ENCODE data around the gene SMIM45.
A peak's percentile ranks its signal among the peaks of the same experiment; 100 is the strongest.

The SMIM45 gene

DNA sequence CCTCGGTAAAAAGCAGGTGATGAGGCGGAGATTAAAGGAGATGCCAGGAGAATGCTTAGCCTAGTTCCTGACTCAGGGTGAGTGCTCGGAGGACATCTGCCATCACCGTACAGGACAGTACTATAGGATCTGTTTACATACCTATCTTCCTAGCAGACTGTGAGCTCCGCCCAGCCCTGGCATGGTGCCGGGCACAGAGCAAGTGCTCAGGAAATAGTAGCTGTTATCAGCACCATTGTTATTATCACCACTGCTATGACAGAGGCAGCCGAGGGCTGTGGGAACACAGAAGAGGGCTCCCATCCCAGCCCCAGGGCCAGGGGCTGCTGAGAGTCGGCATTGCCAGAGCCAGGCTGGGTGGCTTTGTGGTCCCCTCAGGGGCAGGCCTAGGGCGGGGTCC is 16.7 kb downstream of the SMIM45 start:
- DNase-seq (ENCODE audit: low read depth): no peak

DNA sequence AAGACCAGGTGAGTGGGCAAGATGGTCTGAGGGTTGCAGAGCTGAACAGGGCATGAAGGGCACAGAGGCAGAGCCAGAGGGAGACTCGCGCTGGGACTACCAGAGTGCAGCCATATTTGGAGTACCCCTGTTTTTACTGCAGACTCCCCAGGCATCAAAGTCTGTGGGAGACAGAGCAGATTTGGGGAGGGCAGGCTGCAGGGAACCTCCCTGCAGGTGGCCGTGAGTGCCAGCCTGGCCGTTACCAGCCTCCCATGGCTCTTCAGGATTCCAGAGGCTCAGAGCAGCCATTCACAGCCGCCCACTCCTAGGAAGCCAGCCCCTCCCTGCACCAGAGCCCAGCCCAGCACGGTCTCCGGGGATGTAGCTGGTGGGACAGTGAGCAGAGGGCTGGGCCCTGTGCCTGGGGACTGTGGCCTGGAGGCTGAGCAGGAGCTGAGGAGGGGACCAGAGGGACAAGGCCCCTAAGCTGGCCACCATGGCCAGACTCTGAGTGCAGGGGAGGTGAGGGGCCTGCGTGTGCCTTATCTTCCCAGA is 17.2 kb downstream of the SMIM45 start, which contains the start of gene SEPTIN3:
Gene SEPTIN3 (plus strand): TSS at position 334 of the 537 bp plus-strand sequence. CDS start 2,050 bp downstream, outside the sequence.
- DNase-seq (ENCODE audit: low read depth): no peak

DNA sequence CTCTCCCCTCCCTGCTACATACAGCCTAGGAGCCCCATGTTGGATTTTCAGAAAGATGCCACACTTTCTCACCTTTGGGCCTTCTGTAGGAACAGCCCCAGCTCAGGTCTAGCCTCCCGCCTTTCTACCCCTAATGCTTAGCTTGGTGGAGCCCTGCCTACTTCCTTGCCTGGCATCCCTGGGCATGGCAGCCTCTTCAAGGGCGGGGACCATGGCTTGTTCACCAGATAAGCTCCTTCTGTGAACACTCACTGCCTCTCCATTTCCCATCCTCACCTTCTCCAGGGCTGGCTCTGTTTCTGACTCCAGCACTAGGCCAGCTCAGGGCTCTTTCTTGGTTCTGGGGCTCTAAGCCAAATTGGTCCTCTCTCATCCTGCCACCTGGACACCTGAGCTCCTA is 18.7 kb downstream of the SMIM45 start:
- DNase-seq (ENCODE audit: low read depth): no peak

DNA sequence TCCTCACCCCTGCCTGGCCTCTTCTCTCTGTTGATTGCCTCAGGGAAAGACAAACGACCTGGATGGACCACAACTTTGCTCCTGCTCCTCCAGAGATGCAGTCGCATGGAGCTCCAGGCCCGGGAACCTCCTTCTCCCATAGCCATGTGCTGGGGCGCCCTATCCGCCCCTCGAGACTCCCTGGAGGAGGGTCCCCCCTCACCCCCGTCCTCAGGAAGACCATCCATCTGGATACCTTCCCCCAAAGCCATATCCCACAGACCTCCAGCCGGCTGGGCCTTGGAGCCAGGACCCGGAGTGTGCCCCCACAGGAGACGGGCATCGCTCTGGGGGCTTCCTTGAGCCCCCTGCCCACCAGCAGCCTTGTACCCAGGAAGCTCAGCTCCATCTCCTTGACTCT is 19.5 kb downstream of the SMIM45 start:
- no peak for DNase-seq (ENCODE audit: low read depth)

DNA sequence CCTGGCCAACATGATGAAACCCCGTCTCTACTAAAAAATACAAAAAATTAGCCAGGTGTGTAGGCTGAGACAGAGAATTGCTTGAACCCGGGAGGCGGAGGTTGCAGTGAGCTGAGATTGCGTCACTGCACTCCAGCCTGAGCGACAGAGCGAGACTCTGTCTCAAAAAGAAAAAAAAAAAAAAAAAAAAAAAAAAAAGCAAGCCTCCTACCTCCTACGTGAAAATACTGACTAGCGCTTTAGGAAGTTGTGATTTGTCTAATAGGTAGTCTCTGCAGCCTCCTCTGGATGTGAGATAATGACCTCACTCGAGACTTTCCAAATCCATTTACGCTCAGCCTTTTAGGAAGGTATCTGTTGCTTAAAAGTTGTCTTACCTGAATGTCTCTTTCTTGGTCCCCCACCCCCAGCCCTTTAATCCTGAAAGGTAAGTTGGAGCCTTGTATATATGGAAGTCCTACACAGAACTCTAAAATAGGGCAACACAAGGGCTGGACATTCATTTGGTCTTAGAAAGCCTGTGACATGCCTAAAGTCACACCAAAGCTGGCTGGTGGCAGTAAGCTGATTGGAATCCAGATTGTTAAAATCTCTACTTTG is 22.8 kb downstream of the SMIM45 start:
- DNase-seq (ENCODE audit: low read depth): no peak

DNA sequence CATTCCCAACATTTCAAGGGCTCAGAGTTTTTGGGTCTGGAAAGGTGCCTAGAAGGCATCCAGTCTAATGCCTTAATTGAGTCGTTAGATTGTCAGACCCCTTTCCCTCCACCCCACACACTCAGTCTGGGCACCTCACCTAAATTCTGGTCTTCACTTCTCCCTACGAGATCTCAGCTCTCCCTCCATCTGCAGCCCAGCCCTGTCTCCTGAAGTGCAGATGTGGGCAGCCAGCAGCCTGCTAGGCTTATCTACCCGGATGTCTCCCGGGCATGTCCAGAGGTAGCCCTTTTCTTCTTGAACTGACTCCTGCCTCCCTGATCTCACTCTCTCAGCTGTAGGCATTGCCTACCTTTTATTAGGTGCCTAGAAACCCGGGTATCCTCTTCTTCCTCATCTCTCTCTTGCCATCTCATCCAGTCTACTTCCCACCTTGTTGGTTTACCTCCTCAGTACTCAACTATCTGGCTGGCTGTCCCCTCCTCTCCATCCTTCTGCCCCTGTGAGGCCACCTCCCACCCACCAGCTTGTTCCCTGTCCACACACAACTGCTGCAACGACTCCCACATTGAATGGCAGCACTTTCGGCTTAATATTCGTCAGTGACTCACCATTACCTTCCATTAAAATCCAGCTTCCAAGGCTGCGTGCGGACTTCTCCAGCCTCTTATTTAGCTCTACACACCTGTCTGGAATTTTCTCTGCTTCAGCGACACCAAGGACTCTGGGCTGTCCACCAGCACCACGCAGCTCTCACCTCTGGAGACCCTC is 23.5 kb downstream of the SMIM45 start:
- DNase-seq (ENCODE audit: low read depth): no peak

DNA sequence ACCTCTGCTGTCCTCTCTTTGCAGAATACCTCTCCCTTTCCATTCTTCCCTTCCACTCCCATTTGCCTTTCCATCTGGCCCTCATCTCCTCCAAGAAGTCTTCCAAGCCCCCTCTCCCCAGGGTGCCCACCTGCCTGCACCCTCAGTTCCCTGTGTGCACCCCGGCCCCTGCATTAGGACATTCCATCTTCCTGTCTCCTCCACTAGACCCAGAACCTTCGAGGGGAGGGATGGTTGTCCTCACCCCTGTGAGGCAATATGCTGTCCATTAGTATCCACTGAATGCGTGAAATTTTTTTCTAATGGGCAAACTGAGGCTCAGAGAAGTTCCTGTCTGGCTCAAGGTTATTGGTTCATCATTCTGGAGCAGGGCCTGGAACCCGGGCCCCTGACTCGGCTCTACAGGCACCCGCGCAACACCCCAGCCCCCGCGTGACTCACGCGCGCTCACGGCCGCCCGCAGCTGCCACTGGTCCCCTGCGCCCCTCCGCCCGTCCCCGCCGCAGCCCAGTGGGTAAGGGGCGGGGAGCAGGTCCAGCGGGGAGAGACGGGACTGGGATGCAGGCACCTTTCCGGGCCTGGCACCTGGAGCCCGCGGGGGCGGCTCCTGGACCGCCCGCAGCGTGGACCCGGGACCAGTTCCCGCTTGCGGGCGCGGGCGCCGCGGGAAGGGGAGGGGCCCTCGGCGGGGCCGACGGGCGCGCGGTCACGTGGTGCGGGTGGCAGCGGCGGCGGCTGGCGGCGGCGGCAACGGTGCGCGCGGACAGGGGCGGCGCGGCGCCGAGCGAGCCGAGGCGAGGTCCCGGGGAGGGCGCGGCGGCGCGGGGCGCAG is 24.3 kb downstream of the SMIM45 start:
- DNase-seq (ENCODE audit: low read depth): no peak

DNA sequence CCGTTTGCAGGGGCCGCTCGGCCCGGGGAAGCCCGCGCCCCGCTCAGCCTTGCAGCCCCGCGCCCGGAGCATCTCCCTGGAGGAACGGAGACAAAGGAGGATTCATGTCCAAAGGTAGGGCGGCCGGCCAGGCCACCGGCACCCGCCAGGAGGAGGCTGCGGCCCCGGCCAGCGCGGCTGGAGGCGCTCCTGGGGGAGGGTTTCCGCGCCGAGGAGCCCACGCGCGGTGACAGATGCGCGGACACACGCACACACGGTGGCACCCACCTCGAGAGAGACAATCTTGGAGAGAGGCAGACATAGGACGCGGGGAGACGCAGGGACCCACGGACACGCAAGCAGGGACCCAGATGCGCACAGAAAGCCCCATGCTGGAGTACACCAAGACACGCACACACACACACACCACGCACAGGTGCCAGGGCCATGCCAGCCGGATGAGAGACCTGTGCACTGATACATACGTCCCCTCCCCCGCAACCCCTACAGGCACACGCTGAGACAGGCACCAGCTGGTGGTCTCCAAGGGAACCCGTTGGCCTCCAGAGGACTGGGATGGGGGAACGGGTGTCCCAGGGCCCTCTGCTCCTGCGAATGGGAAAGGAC is 25.1 kb downstream of the SMIM45 start:
- no peak for DNase-seq (ENCODE audit: low read depth)

DNA sequence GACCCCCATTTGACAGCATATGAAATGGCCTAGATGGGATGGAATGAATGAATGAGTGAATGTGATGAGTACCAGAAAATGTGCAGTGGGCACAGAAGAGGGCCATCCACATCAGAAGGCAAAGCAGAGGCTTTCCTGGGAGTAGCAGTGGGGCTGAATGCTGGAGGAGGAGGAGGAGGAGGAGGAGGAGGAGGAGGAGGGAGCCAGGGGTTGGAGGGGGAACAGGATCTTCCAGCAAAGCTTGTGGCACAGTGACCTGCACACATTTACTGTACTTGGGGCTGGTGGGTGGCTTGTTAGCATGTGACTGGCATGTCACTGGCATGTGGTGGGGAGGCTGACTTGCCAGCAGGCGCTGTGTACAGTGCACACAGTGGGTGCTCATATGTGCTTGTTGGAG is 26.8 kb downstream of the SMIM45 start:
- no peak for DNase-seq (ENCODE audit: low read depth)

DNA sequence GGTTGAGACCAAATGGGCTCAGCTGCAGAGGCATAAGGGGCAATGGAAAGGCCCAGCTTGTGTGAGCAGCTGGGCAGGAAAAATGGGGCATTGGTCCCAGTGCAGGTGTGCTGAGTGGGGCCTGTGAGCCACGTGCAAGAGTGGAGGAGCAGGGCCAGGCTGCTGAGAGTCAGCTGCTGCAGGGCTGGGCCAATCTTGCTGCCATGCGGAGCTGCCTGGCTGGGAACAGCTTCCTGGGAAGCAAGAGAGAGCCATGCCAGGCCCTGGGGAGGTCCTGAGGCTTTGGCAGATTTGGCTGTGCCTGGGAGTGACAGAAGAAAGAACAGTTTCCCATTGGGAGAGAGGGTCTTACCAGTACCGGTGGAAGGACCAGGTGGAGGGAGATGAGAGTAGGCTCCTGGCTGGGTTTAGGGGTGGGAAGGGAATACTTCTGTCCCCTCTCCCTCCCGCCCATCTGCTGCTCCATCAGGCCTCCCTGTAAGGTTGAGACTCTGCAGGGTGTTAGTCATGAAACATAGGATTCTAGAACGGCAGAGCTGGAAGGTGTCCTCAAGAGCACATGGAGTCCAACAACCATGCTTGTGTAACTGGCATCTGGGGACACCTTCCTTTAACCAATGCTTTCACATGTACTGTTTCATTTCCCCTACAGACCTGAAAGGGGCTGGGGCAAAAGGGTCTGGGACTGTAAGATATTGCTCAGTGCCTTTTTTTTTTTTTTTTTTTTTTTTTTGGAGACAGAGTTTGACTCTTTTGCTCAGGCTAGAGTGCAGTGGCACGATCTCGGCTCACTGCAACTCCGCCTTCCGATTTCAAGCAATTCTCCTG is 27.7 kb downstream of the SMIM45 start:
- no peak for DNase-seq (ENCODE audit: low read depth)

DNA sequence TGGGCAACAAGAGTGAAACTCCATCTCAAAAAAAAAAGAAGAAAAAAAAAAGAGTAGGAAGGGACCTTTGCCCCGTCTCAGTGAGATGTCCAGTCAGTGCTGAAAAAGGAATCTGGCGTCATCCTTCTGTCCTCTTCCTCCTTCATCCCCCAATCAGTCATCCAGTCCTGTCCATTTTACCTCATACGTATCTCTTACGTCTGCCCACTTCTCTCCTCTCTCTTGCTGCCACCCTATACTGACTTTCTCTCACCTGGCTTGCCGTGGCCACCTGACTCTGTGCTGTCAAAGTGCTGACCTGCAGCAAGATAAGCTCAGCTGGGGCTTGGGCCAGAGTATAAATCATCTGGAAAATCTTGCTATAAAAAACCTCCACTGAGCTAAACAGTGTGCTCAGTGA is 30.9 kb downstream of the SMIM45 start:
- no peak for DNase-seq (ENCODE audit: low read depth)

DNA sequence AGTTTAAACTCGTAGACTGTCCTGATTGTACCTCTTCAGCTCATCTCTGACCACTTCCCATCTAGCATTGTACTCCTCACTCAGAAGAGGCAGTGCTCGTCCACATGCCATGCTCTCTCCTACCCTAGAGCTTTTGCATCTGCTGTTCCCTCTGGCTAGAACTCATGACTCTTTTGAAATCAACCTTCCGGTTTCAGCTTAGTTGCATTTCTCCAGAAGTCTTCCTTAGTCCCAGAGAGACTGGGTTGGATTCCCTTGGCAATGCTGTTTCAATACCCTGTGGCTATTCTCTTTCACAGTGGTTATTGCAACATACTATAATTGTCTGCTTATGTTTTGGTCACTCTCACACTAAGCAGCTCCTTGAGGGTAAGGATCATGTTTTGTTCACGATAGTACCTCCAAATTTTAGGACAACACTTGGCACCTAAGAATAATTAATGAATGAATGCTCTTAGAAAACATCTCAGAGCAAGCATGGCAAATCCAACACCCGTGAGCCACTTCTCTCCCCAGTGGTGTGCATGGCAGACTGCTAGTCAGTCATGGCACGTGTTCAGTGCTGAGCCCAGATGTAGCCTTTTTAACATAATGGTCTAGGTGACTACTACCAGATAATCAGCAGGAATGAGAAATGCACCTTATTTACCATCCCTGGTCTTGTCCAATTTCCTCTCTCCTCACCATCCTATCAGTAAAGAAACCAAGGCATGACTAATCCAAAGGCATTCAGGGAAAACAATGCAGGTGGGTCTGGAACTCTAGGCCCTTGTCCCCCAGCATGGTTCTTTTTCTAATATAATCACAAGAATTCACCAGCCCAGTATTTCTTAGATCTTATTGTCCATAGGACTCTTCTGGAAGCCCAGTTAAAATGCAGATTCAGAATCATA is 31.8 kb downstream of the SMIM45 start:
- peak; percentile 11 for DNase-seq (ENCODE audit: low read depth)

DNA sequence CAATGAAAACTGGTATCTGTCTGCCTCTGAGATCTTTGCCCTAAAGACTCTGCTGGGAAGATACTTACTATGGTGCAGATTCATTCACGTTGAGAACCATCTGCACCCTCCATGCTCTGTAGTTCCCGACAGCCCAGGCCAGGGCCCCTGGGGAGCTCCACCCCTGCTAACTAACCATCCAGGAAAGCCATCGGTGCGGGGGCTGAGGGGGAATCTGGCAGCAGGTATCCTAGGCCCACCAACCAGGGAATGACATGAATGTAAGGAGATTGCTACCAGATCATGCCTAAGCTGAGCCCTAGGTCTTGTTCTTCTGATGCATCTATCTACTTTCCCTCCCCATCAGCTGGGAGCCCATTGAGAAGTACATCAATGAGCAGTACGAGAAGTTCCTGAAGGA is 35.3 kb downstream of the SMIM45 start:
- no peak for DNase-seq (ENCODE audit: low read depth)

DNA sequence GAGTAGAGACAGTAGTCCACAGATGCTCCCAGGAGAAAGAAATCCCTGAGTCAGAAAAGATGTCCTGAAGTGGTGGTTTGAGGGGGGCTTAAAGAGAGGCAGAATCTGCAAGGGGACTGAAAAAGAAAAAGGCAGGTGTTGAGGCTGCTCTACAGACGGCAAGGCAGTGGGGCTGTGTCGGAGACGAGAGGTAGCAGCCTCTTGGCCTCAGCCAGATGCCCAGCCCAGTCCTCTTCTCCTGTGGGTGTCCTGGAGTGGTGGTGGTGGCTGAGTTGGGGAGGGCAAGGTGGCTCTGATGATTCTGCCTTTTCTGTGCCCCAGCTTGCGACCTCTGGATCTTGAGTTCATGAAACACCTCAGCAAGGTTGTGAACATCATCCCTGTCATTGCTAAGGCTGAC is 37.3 kb downstream of the SMIM45 start:
- DNase-seq (ENCODE audit: low read depth): no peak

DNA sequence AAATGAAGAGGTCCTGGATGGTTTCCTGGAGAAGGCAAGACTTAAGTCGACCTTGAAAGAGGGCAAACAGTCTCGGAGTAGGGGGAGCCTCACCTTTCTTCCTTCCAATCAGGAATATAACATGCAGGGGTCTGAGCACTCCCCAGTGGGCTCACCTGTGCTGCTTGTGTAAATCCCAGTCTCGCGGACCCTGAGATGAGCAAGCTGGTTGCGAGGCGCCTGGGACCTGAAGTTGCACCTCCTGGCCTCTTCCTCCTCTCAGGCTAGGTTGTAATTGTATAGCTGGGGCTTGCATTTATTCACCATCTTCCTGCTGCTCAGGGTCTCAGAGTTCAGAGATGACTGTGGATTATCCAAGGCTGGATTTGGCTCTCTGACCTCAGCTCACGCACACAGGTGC is 39.2 kb downstream of the SMIM45 start:
- no peak for DNase-seq (ENCODE audit: low read depth)

DNA sequence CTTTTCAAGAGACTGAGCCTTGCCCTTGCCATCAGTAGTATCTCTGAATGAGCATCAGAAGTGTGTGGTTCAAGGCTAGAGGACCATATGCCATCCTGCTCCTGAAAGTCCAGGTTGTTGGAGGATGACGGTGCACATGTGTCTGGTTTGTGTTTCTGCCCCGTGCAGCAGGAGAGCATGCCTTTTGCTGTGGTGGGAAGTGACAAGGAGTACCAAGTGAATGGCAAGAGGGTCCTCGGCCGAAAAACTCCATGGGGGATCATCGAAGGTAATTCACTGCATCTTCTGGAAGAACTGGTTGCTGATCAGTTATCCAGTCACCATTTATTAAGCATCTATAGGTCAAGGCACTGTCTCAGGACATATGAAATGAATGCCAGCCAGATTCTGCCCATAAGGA is 40.5 kb downstream of the SMIM45 start:
- DNase-seq (ENCODE audit: low read depth): no peak

DNA sequence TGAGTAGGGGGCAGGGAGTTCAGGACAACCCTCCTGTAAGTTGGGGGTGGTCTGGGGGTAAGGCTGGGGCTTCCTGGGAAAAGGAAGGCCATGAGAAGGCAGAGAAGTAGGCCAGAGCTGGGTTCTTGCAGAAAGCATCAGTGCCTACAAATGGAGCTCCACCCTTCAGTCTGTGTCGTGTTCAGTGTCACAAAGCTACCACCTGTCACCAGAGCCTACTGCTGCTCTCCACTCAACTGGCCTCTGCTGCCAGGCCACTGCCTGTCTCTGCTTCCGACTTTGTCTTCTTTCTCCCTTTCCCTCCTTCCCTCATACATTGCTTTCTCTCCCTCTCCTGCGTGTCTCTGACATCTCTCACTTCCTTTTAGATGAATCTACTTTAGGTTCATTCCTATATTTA is 43.3 kb downstream of the SMIM45 start:
- DNase-seq (ENCODE audit: low read depth): no peak

DNA sequence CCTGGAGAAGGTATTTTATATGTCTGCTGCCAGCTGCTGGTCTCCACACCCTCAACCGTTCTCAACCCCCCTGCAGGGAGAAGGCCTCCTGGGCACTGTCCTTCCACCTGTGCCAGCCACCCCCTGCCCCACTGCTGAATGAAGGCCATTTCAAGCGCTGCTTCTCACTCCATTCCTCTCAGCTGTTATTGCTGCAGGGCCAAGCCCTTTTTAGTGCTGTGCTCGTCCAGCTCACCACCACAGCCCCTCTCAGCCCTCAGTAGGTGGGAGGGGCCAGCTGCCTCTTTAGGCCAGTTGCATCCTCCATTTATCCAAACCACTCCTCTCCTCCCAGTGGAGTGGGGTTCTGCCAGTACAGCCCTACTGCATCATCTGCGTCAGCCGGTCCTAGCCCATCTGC is 44.9 kb downstream of the SMIM45 start:
- DNase-seq (ENCODE audit: low read depth): no peak

DNA sequence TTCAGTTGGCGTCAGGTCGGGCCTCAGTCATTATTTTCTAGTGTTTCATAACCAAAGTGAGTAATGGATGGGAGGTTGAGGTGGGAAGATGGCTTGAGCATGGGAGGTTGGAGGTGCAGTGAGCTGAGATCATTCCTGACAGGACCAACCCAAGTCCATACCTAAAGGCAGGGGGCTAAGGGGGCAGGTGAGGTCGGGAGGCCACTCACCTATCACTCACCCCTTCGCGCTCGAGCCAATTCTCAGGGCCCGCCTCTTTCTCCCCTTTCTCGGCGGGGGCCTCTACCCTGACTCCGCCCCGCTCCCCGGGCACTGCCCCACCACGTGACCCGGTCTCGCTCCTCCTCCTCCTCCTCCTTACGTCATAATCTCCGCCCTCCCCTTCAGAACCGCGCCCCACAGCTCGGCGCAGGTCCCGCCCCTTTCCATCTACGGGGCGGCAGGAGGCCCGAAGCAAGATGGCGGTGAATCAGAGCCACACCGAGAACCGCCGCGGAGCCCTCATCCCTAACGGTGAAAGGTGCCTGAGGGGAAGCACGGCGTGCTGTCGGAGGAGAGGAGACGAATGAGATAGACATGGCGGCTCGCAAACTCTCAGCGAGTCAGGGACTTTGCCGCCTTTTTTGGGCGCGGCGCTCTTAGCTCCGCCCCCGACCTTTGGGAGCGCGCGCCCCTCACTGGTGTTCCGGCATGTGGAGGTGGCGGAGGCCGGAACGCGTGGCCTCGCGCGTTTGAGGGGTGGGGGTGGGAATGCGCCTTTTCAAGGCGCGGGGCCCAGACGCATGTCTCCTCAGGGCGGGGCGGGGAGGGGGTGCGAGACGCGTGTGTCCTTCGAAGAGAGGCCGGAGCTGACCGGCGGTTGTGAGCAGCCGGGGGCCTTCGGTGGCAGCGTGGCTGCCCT is 46.7 kb downstream of the SMIM45 start, which contains the start of gene WBP2NL:
Gene WBP2NL (plus strand): TSS at position 428 of the 901 bp plus-strand sequence. CDS start 31 bp downstream, at position 459.
- no peak for DNase-seq (ENCODE audit: low read depth)

All from LHCN-M2 (cell line).